Measurements from ENCODE around the gene ADH1B.
"Not testable (repeated sequence)": the region's sequence is repeated elsewhere in the genome, so short reads cannot be mapped to it uniquely, and the experiment has no call there.

ADH1B gene

DNA sequence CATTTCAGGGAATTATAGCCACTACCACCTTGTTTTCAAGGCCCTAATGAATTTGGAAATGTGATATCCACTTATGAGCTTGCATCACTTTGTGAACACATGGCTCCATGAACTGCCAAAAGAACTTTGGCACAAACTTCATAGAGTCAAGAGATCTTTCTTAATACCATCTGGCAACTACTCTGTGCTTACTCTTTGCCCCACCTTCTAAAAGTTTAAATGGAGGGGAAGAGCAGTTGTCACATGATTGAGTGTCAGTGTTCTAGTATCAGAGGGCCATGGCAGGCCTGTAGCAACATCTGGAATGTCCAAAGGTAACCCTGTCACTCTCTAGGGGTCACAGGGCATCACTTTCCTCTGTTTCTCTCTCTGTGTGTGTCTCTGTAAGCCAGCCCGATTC is 2.6 kb upstream of the ADH1B start:
- DNase-seq, result no peak

- not testable (repeated sequence) for DNase-seq
Measured at GRCh38 chr4:99317811-99318210, 3.4 kb downstream of the ADH1B start.

DNA sequence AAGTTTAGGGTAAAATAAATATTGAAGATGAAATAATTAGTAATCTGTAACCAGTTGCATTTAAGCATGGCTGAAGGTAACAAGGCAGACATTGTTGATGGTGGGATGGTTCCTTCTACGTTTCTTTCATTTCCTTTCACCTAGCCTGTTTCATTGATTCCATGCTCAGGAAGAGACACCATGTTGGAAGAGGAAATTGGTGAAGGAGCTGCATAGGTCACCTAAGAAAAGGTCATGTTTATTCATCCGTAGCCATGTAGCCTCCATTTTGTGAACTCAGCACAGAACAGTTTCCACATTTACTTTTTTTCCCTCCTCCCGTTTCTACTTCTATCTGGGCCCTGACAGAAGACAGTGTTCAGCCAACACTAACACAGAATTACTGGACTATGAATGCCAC is 3.8 kb downstream of the ADH1B start:
- no peak for DNase-seq

- no peak for DNase-seq
Measured at GRCh38 chr4:99315839-99316238, 5.4 kb downstream of the ADH1B start.

DNA sequence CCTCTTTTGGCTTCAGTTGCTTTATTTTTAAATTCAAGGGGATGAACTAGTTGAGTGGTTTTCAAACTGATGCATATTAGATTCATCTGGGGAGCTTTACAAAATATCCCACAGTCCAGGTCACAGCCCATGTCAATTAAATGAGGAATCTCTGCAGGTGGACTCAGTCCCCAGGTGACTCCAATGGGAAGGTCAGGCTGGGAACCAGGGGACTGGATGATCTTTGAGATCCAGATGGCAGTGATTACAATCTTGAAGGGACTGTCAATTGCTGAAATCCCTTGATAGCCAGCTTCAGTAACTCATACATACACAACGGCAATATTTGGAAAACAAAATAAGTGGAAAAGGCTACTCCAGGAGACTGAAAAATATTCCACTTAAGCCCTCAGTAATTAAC is 7.0 kb downstream of the ADH1B start:
- no peak for DNase-seq

DNA sequence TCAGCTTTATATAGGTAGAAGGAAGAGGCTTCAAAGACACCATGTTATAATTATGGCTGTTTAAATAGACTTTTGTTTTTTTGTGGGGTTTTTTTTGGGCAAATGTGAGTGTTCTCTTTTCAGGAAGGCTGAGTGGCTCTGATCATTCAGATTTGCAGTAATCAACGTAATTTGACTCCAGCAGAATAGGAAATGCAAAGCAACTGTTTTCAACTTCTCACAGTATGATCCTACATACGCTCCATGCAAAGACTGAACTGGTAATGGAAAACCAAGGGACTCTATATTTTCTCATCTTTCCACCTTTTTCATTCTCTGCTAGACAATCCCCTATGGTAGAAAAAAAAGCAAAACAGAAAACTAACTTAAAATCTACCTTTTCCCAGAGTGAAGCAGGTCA is 10.8 kb downstream of the ADH1B start:
- no peak for DNase-seq

GRCh38 chr4:99305638-99306400 is 15.4 kb downstream of the ADH1B start:
- DNase-seq, result no peak

GRCh38 chr4:99301376-99302164 is 19.6 kb downstream of the ADH1B start:
- no peak for DNase-seq

DNA sequence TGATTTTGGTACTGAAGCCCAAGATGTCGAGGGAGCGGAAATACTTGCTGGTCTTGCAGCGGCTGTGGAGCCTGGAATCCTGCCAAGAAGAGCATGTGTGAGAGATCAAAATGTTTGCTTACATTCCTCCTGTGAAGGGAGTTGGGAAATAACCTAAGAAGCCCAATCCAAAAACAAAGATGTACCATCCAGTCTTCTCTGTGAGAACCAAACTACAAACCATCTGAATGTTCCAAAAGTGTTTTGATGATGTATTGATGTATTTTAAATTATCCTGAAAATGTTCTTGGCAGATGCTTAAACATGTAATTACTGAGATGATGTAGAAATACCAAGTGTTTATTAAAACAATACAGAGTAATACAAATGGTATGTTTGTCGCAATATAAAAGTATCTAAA is 20.3 kb downstream of the ADH1B start:
- DNase-seq, result no peak

DNA sequence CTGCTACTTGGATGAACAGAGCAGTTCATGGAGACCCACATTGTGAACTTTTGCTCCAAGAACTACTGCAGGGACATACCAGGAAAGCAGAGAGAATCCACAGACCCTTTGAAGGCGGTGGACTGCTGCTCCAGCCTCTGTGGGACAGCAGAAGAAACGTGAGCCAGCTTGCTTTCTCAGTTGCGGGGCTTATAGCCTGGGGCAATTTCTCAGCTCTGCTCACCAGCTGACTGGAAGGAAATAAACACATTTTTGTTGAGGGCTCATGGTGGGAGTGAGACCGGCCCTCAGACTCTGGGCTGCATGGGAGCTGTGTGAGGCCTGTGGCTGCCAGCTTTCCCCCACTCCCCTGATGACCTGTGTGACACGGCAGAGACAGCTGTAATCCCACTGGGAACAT is 27.8 kb downstream of the ADH1B start:
- DNase-seq, result no peak

DNA sequence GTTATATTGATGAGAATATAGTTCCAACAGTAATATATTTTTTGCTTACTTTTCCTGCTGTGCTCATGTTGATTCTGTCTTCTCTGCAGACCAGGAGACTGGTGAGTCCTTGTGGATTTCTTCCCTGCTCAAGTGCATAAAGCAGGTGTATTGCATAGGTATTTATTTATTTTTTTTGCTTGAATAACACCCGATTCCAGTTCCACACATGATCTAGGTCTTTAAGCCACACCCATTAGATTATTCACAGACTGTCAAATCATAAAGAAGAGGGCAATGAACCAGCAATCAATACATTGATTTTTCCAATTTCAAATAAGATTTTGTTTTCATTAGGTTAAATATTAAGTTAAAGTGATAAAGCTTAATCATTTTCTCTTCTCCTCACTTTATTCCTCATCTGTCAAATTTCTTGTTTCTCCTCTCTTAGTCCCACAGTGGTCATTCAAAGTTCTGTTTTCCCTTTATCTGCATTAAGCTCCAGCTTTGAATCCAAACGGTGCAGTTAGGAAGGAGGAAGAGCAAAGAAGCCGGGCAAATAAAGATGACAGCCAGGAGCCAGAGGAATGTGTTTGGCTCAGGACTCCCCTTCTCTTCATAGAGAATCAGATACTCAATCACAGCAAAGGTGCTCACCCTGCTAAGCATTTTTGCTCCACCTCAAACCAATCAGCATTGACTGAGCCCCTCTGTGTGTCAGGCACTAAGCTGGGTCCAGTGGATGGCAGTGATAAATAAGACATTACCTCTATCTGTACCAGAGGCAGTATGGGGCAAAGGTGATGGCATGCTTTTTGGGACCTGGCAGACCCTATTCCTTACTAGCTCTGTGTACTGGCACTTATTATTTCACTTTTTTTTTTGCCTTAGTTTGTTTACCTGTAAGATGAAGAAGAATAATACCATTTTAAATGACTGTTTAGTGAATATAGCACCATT is 30.1 kb downstream of the ADH1B start, which contains the start of gene ADH1A:
Gene ADH1A, minus strand, starts transcription at position 138 of the 939 bp plus-strand sequence. Its CDS starts 71 bp downstream, at position 67.
- DNase-seq, result no peak

DNA sequence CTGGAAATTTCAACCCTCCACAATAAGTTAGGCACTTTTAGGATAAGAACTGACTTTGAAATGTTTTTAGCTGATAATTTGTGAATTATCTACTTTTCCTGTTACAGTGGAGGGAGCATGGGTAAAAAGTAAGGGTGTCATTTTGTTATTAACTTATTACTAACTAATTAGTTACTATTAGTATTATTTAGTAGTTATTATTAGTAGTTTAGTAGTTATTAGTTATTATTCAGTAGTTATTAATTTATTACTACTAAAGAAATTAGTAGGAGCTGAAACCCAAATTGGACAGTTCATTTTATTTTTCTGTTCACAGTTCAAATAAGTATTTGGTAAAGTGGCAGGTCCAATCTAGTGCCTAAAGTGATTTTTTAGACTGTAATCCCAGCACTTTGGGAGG is 35.8 kb downstream of the ADH1B start:
- DNase-seq, result no peak

DNA sequence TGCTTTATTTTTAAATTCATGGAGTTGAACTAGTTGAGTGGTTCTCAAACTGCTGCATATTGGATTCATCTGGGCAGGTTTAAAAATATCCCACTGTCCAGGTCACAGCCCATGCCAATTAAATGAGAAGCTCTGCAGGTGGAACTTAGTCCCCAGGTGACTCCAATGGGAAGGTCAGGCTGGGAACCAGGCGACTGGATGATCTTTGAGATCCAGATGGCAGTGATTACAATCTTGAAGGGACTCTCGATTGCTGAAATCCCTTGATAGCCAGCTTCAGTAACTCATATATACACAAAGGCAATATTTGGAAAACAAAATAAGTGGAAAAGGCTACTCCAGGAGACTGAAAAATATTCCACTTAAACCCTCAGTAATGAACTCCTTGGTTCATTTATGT is 38.5 kb downstream of the ADH1B start:
- DNase-seq, result no peak

DNA sequence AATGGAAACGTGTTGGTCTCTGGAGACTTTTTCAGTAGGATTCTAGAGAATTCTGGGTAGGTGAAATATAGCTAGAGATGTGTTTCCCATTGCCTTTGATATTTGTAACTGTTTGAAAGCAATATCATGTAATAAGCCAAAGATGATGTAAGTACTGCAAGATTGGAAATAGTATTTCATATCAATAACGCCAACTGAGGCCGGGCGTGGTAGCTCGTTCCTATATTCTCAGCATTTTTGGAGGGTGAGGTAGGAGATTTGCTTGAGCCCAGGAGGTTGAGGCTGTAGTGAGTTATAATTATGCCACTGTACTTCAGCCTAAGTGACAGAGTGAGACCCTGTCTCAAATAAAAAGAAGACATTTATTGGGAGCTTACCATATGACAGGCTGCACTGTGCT is 39.9 kb downstream of the ADH1B start:
- DNase-seq, result no peak

DNA sequence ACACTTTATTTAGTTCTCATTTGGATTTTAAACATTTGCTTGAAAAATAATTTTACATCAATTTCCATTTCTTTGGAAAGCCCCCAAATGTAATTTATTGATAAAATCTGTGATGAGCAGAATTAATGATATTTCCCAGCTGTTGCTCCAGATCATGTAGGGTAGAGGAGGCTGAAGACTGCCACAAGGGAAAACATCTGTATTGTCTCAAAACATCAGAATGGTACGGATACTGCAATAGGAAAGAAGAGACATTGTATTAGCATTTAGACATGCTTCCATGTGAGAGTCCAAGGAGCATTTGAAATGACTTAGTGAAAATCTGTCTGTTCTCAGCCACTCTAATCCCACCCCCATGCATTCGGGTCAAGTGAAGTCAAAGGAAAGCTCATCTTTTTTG is 44.8 kb downstream of the ADH1B start:
- DNase-seq, result no peak

- DNase-seq, result no peak
Measured at GRCh38 chr4:99275885-99276284, 45.3 kb downstream of the ADH1B start.

- DNase-seq, result no peak
Measured at GRCh38 chr4:99275050-99275449, 46.2 kb downstream of the ADH1B start.

GRCh38 chr4:99273704-99274103 is 47.5 kb downstream of the ADH1B start:
- no peak for DNase-seq

DNA sequence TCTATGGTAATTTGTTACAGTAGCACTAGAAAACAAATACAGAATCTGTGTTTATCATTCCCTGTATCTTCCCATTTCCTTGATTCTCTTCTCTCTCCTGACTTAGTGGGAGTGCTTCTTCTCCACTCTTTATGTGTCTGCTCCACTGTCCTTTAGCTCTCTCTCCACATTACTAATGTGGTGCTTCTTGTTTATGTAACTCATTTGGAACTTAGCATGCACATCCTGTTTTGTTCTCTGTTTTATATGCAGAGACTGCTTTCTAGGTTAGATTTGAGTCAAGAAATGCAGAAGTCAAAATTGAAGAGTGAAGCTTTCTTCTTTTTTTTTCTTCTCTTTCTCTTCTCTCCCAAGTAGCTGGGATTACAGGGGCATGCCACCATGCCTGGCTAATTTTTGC is 56.3 kb downstream of the ADH1B start:
- DNase-seq, result no peak

Measured in CD4-positive, alpha-beta T cell treated with Interleukin-6 for 4 hours (primary cell).